Endothelial cell (in vitro differentiated cells): Measurements from ENCODE around the gene F7. TPM values are rescaled to one million over a fixed set of nuclear protein-coding genes. Genes with fewer than 3 reads are reported as not detected.

Source experiments
- DNase-seq: peaks from one replicate; pipeline ENCODE4 v3.0.0; 2021; ENCODE audit warnings: low spot score
- H3K27ac Mint-ChIP-seq: one replicate; pipeline ENCODE4 v1.8.0; 2021; ENCODE audit warnings: mixed read lengths, inconsistent platforms; ENCODE audit not compliant: unreplicated experiment
- H3K27me3 Mint-ChIP-seq: one replicate; pipeline ENCODE4 v1.8.0; 2021; ENCODE audit warnings: mild to moderate bottlenecking, moderate library complexity, mixed read lengths, inconsistent platforms; ENCODE audit not compliant: unreplicated experiment
- H3K36me3 Mint-ChIP-seq: one replicate; pipeline ENCODE4 v1.8.0; 2021; ENCODE audit warnings: mild to moderate bottlenecking, low read depth, mixed read lengths, inconsistent platforms; ENCODE audit not compliant: unreplicated experiment
- H3K4me1 Mint-ChIP-seq: one replicate; pipeline ENCODE4 v1.8.0; 2021; ENCODE audit warnings: mild to moderate bottlenecking, mixed read lengths, inconsistent platforms; ENCODE audit not compliant: unreplicated experiment
- H3K4me3 Mint-ChIP-seq: one replicate; pipeline ENCODE4 v1.8.0; 2021; ENCODE audit warnings: mild to moderate bottlenecking, mixed read lengths, inconsistent platforms; ENCODE audit not compliant: unreplicated experiment
- H3K9me3 Mint-ChIP-seq: one replicate; pipeline ENCODE4 v1.8.0; 2021; ENCODE audit warnings: mixed read lengths, inconsistent platforms; ENCODE audit not compliant: unreplicated experiment
- CTCF ChIP-seq: fragments of 200-600 bp; sonication (generic); IDR thresholded peaks from one replicate; pipeline ENCODE4 v1.5.0; 2021; ENCODE audit warnings: antibody characterized with exemption; ENCODE audit not compliant: unreplicated experiment
- total RNA-seq: library from RNA; stranded (reverse); fragmentation: NEBNext Ultra II Directional; extraction: Animal tissue kit (Norgen Biotek cat#: 25700); gene quantifications from one replicate; pipeline ENCODE4 v1.2.1, GENCODE V29; 2021; ENCODE audit not compliant: unreplicated experiment

Gene F7
- total RNA-seq, 1 donor from 2014 or later = not detected

GRCh38 chr13:113094410-113094800, 11.2 kb upstream of the F7 start:
- H3K27ac Mint-ChIP-seq = no peak overlapping the region
- peaks cover 3% of the 10 kb centered on the region for H3K36me3 Mint-ChIP-seq
- DNase-seq = no peak

GRCh38 chr13:113095146-113096051, 10.2 kb upstream of the F7 start:
- Mint-ChIP-seq H3K36me3 (peaks cover 3% of the 10 kb centered on the region), H3K4me3 (no peak overlapping the region), H3K4me1 (no peaks in the 10 kb centered on the region), H3K9me3 (no peaks in the 10 kb centered on the region), H3K27me3 (peaks cover 4% of the 10 kb centered on the region), H3K27ac (no peak overlapping the region)
- no peak for DNase-seq
- TF ChIP-seq CTCF = no peak

More at GRCh38 chr13:113094410-113094800, 11.2 kb upstream of the F7 start:
- no peak for TF ChIP-seq CTCF
- H3K4me3 Mint-ChIP-seq = no peak overlapping the region
- H3K4me1 Mint-ChIP-seq = no peaks in the 10 kb centered on the region
- H3K27me3 Mint-ChIP-seq = peaks cover 7% of the 10 kb centered on the region
- H3K9me3 Mint-ChIP-seq = no peaks in the 10 kb centered on the region

- no peaks in the 10 kb centered on the region for H3K4me1 Mint-ChIP-seq
- no peak overlapping the region for H3K4me3 Mint-ChIP-seq
- peaks cover 3% of the 10 kb centered on the region for H3K36me3 Mint-ChIP-seq
- DNase-seq = no peak
- H3K27ac Mint-ChIP-seq = no peak overlapping the region
- no peak for TF ChIP-seq CTCF
- H3K9me3 Mint-ChIP-seq = no peaks in the 10 kb centered on the region
- H3K27me3 Mint-ChIP-seq = peaks cover 4% of the 10 kb centered on the region
Observed at GRCh38 chr13:113096052-113096744, 9.4 kb upstream of the F7 start.

GRCh38 chr13:113096745-113097305, 8.8 kb upstream of the F7 start:
- TF ChIP-seq CTCF = no peak
- Mint-ChIP-seq H3K4me1 (no peaks in the 10 kb centered on the region), H3K9me3 (no peaks in the 10 kb centered on the region), H3K36me3 (peaks cover 3% of the 10 kb centered on the region), H3K27ac (no peak overlapping the region), H3K4me3 (no peak overlapping the region), H3K27me3 (peaks cover 6% of the 10 kb centered on the region)
- no peak for DNase-seq

GRCh38 chr13:113097651-113098050, 7.9 kb upstream of the F7 start:
- Mint-ChIP-seq H3K4me3 (no peak overlapping the region), H3K9me3 (no peaks in the 10 kb centered on the region), H3K27ac (no peak overlapping the region), H3K4me1 (no peaks in the 10 kb centered on the region), H3K27me3 (peaks cover 7% of the 10 kb centered on the region), H3K36me3 (peaks cover 4% of the 10 kb centered on the region)
- DNase-seq = no peak
- no peak for TF ChIP-seq CTCF
